H4 (cell line): ENCODE results near the gene MILR1. TPM values are rescaled to one million over a fixed set of nuclear protein-coding genes. Genes with fewer than 3 reads are reported as not detected.
"Not testable (repeated sequence)": the region's sequence is repeated elsewhere in the genome, so short reads cannot be mapped to it uniquely, and the experiment has no call there.

Source experiments
- DNase-seq: peaks from one replicate; pipeline ENCODE4 v3.0.0-alpha.2; 2015; ENCODE audit warnings: low spot score
- total RNA-seq: library from RNA; depleted of rRNA; stranded (reverse); fragments of >200 nt; shearing (Covaris generic); gene quantifications from 2 replicates; pipeline ENCODE4 v1.2.3, GENCODE V29; 2014

Gene MILR1
- total RNA-seq, 1 experiment from 2014 or later: 24.8 TPM

DNA sequence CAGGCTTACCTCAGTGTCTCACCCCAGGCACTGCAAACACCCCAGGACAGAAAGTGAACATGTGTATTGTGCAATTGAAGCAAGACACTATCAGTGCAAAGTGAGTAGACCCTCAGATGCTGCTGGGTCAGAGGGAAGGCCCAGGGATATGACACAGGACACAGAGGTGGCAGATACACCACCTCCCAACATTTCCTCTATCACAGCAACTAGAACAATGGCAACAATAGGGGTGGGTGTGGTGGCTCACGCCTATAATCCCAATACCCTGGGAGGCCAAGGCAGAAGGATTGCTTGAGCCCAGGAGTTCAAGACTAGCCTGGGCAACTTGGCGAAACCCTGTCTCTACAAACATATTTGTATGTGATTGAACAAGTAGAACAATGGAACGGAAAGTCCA is 22.5 kb downstream of the MILR1 start:
- no peak for DNase-seq

DNA sequence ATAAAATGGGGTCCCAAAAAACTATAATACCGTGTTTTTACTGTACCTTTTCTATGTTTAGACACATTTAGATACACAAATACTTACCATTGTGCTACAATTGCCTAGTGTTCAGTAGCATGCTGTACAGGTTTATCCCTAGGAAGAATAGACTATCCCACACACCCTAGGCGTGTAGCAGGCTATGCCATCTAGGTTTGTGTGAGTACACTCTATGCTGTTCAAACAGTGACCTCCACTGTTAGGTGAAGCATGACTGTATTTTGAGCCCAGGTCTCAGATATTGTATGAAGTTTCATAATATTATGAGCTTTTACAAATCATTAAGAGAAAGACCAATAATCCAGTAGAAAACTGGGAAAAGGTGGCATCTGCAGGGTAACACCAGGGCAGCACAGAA is 23.6 kb downstream of the MILR1 start:
- no peak for DNase-seq

DNA sequence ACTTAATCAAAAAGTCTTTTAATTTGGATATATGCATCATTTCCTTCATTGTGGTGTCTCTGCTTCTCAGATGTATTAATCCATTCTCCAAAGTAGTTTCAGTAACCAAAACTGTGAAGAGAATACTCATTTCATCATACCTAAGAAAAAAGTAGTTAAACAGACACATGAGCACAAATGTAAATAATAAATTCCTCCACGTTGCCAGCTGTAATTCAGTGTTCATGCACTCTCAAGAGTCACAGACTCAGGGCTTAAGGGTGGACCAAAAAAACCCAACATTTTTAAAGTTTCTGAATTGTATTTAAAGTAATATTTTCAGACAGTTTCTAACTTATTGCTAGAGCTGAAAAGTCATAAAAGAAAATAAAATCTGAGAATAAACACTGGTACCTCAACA is 28.9 kb downstream of the MILR1 start:
- DNase-seq: no peak

DNA sequence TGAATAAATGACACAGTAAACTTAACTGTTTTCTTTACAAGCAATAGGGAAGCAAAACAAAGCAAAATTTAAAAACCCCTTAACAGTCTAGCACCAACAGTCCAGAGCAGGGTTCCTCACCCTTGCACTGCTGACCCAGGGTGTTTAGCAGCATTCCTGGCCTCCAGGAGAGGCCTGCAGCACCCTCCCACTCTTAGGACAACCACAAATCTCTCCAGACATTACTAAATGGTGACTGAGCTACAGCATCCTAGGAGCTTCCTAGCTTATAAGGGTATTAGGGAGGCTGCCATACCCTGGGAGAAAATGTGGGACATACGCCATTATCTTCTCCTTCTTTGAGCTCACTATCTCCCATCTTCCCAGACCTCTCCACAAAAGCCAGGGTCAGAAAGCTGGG is 32.0 kb downstream of the MILR1 start:
- DNase-seq: no peak

DNA sequence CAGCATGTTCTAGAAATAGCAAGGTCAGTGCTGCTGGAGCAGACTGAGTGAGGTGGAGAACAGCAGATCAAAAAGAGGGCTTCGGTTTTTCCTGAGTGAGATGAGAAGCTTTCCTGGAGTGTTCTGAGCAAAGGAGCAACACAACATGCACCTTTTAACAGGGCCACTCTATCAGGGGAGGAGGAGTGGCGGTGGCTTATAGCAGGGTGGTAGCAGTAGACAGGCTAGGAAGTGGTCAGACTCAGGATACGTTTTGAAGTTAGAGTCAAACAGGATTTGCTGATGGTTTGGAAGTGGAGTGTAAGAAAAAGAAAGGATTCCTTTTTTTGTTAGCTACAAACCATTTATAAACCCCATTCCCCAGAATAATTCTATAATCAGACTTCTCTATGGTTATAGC is 35.5 kb downstream of the MILR1 start:
- no peak for DNase-seq

DNA sequence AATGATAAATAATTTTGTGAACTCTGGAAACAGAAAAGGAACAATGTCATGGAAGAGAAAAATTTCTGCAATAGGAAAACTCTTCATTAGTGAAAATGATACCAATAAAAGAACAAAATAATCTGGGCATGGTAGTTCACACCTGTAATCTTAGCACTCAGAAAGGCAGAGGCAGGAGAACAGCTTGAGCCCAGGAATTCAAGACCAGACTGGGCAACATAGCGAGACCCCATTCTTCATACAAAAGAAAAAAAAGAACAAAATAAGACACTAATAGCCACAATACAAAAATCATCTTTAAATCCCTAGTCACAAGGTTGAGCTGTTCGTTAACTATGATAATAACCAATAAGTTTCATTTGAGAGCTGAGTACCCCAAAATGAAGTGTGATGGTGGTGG is 39.4 kb downstream of the MILR1 start:
- no peak for DNase-seq

DNA sequence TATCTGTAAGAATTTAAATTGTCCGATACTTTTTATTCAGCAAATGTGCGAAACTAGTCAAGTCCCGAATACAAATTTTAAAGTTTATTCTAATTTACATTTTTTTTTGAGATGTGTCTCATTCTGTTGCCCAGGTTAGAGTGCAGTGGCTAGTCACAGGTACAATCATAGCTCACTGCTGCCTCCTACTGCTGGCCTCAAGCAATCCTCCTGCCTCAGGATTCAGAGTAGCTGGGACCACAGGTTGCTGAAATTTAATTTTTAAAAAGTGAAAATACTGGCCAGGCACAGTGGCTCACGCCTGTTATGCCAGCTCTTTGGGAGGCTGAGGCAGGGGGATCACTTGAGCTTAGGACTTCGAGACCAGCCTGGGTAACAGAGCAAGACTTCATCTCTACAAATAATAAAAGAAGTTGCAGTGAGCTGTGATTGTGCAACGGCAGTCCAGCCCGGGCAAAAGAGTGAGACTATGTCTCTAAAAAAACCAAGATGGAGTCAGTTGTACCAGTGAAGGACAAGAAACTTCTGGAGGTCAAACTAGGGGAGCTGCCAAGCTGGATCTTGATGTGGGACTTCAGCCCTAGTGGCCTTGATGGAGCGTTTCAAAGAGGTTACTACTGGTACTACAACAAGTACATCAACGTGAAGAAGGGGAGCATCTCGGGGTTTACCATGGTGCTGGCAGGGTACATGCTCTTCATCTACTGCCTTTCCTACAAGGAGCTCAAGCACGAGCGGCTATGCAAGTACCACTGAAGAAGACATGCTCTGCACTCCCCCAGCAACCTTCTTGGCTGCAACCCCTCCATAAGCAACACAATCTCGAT is 42.3 kb downstream of the MILR1 start:
- peak; percentile 53 for DNase-seq

DNA sequence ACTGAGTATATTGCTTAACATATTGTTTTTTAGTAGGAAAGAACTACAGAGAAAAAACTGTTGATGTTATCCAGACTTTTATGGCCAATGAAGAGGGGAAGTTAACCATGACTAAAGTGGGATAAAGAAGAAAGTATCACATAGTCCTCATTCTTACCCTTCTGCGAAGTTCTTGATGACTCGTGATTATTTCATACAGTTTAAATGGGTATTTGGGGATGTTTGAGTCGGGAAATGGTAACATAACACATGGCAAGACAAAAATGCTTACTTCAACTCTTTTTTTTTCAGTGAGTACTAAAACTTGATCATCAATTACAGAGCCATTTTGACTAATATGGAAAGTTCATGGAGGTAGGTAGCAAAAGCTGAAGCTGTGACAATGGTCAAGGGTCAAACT is 43.1 kb downstream of the MILR1 start:
- DNase-seq: no peak

DNA sequence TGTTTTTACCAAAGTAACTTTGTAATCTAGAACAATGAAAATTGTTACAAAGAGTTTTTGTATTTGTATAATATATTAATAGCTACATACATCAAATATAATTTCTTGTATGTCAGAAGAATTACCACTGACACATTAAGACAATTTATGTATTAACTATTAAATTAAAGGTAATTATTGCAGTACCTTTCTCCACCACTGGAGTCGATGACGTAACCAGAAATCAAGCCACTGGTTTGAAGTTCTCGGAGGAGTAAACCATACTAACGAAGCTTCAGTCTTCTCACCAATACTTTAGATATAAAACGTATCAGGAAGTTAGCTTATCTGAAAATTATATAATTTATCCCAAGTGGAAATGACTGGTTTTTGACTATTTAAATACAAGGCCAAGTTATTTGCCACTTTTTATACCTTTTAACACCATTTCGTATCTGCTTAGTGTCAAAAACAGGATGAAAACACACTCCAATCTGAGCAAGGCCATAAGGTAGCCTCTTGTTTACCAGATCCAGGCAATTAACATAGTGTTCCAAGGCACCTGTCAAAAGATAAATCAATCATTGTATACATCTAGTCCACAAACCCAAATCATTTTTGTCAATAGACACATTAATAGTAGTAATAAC is 43.7 kb downstream of the MILR1 start:
- no peak for DNase-seq

DNA sequence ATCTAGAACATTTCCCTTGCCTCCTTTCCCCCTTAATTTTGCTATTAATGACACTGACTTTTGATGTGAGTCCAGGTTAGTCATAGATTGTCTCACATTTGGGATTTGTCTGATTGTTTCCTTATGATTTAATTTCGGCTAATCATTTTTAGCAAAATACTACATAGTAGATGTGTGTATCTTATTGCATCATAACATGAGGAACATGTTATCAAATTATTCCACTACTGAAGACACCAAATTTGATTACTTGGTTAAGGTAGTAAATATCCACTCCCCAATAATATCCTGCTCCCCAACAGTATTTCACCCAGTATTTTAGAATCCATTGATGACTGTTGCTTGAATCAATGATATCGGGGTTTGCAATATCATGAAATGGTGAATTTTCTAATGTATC is 45.2 kb downstream of the MILR1 start:
- DNase-seq: no peak

DNA sequence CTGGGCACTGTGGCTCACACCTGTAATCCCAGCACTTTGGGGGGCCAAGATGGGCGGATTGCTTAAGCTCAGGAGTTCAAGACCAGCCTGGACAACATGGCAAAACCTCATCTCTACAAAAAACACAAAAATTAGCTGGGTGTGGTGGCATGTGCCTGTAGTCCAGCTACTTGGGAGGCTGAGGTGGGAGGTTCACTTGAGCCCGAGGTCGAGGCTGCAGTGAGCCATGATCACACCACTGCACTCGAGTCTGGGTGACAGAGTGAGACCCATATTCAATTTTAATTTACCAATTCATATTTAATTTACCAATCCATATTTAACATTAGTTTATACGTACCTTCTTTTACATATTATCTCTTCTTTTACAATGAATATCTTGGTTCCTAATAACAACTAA is 46.4 kb downstream of the MILR1 start:
- DNase-seq: not testable (repeated sequence)

DNA sequence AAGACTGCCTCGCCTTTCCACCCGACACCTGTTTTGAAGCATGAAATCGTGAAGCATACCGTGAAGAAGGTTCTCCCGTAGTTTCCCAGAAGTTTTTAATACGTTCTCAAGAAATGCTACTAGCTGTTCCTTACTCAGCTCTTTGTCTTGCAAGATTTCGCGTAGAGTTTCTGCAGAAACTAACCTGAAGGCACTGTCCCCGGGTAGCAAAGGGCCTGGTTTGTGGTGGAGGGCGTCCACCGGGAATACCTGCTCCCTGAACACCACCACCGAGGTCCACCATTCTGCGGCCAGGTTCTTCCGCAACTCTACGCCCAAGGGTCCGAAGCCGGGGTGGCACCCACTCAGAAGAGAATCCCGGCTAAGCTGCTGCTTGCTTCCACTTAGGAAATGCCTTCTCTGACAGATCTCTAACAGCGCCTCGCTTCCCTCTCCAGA is 47.5 kb downstream of the MILR1 start:
- DNase-seq: no peak

DNA sequence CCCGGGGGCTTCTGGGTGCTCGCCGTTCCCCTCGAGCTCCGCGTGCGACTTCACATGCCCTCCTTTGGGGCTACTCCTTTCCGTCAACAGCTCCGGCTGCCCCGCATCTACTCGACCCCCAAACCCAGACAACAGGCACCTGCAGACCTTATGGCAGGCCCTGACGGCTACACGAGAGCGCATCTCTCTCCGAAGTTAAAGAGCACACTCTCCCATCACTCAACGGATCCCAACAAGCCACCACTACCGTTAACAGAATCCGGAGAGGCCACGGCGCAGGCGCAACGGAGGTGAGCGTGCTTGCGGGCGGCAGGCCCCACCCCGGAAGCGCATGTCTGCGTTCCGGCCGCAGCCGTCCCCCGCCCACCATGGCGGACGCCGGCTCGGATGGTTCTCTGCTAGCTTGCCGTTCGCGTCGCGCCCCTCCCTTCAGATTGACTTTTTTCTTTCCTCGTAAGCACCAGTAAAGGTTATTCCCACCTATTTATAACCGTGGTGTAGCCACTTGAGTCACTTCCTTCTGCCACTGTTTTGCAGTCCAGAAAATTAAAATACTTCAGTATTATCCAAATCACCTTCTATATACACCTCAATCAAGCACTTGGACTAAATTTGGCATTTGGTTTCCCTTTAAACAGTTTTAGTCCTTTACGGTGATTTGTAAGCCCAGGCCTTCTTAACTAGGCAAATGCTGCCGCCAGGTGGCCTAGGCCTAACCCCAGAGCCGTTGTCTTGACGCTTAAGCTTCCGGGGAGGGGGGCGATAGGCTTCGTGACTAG is 48.1 kb downstream of the MILR1 start, which contains the start of gene POLG2:
POLG2 (minus strand) TSS at position 269 of the 779 bp plus-strand sequence; CDS start at position 183, 86 bp downstream.
- DNase-seq: peak; percentile 95

DNA sequence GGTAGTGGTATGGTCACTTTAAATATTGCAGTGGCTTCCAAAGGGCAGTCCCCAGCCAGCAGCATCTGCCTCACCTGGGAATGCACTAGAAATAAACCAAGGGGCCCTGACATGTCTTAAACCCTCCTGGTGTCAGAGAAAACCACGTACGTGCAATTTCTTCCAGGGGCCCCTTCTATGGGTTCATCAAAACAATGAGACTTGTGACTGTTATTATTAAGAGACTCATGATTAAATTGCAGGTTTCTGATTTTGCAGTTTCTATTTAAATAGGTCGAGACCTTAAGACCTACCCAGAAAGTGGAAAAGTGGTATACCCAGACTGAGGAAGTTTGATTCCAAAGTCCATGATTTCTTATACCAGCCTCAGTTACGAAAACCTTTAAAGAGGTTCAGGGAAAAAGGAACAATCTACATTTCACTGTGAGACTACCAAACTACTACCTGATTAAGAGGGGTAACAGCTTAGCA is 48.7 kb downstream of the MILR1 start:
- DNase-seq: no peak

DNA sequence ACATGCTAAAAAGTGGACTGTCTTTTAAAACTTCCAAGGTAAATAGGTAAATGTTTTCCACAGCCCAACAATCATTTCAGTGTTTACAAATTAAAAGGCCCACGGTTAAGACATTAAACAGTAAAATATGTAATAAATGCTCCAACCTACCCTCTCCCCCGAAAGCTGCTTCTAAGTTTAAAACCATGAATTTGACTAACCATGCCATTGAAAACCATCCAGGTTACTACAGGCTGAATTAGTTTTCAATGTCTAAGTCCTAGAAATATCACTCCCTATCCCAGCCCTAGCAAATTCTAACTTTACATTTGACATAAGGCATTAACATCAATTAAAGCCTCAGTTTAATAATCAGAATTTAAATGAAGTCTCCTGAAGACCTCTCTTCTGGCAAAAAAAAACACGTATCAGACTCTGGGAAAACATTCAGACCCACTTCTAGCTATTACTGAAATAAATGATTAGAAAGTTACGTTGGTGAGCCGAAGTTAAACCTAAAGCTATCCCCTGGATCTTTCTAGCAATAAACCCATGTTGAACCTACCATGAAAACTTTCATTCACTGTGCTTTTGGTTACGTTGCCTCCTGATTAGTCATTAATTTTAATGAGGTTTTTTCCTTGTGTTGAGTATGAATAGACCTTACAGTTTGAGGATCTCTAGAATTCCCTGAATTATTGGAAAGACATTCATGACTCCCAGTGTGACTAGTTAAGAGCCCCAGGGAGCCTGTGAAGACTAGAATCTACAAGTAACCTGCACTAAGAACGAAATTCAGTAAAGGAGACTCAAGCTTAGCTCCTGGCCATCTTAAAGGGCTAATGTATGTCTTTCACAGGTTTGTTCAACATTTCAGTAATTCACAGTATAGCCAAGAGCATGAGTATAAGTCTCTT is 49.6 kb downstream of the MILR1 start:
- no peak for DNase-seq

DNA sequence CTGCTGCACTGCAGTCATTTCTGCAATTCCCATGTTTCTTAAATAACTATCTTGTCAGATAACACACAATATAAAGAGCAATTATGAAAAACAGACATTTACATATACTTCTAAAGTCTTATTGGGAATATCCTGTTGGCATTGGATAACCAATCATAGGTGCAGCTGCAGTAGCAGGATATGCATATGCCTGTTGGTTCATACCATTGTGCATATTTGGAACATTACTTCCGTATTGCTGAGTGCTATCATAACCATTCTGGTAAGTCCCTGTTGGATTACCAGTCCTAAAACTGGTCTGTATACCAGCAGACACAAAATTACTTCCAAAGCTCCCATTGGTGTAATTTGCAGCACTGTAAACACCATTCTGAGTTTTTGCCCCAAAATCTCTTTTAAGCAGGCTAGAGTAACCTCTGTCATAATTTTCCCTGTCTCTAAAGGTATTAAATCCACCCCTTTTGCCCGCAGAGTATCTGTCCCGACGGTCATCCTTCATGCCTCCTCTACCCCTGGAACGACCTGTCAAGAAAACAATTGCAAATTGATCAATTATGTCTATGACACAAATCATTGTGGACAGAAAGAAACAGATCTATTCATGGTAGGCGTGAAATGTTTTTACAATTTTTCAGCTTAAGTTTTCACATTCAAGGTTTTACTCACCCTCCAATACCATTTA is 51.0 kb downstream of the MILR1 start:
- DNase-seq: no peak

DNA sequence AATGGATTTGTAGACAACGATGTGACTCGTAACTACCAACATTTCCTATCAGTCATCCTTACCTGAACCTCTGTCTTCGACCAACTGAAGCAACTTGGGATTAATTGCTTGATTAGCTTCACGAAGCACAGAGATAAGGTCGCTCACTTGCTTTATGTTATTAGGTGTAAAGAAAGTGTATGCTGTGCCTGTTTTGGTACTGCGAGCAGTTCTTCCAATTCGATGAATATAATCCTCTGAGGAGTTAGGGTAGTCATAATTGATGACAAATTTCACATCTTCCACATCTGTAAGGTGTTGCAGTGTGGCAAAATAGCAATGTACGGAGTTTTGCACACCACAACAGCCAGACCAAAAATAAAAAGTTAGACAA is 51.6 kb downstream of the MILR1 start:
- no peak for DNase-seq

DNA sequence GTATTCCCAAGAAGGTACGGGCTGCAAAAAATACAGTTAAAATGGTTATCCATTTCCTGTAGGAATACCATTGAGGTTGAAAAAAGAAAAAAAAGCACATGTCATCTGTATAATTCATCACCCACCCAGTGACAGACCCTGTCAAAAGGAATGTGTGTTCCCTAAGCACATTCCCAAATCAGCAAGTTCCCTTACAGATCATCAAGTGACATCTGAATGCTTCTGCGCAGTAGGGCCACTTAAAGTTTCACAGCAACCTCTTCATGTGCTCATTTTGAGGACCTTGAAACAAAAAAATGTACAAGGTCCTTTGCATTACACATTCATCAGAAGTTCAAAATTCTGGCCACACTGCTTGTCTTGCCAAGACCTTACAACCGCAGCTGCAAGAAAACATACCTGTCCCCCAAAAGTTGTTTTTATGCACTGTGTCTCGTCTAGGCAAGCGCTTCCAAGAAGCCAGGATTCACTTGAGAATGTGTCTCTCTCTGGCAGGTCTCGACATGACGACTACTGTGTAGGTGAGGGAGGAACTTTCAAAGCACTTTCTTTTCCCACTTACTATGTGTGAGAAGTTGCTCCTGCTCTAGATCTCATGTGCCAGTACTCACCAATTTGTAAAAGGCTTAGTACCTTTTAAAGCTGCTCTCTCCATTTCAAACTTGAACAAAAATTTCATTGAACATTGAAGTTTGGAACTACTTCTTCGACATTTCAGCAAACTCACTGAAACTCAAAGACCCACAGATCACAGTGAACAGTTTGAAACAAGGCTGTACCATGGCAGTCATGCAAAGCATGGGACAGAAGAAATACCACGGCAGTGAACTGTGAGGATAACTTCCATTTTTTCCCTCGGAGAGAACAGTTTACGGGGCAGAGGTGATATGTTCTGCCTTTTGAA is 52.2 kb downstream of the MILR1 start:
- DNase-seq: no peak

DNA sequence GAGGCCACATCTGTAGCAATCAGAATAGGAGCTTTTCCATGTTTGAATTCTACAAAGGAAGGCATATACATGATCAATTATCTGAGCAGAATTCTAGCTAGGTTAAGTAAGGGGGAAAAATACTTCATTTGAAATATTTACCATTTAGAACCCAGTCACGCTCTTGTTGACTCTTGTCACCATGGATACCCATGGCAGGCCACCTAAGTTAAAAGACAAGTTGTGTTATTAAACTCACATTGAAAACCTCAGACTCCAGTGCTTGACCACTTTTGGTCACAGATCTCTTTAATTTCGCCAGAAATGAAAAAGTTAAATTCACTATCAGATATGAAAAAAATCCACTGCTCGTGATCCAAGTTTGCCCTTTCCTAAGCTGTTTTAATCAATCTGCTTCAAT is 53.1 kb downstream of the MILR1 start:
- no peak for DNase-seq

DNA sequence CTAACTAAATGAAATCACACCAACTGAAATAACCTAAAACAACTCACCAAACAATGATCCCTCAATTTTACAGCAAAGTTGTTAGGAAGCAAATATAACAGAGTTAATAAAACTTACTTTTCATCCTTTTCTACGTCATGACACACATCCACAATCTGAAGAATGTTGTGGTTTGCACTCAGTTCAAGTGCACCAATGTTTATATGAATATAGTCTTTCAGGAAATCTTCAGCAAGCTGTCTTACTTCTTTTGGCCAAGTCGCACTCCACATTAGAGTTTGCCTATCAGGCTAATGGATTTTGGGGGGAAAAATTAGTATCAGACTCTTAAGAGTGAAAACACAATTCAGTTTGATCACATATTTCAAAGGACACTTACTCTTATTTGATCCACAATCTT is 53.9 kb downstream of the MILR1 start:
- no peak for DNase-seq
